WI38 (cell line): Measurements from ENCODE around the gene YAP1.

Source experiments
- H3K4me3 ChIP-seq: 2 replicates; pipeline ENCODE4 v1.5.1; 2011; ENCODE audit warnings: low read depth, mild to moderate bottlenecking, control low read depth, low read length
- CTCF ChIP-seq: IDR thresholded peaks from 2 replicates; pipeline ENCODE4 v1.5.1; 2012; ENCODE audit warnings: low read depth, mild to moderate bottlenecking, control low read depth, low read length

Gene YAP1

GRCh38 chr11:102267609-102268008 is 157.4 kb downstream of the YAP1 start:
- peak overlapping the region; percentile 59 for H3K4me3 ChIP-seq

GRCh38 chr11:102268083-102268984 is 158.1 kb downstream of the YAP1 start:
- no peak for TF ChIP-seq CTCF
- H3K4me3 ChIP-seq, result peak overlapping the region; percentile 59

More at GRCh38 chr11:102267609-102268008, 157.4 kb downstream of the YAP1 start:
- no peak for TF ChIP-seq CTCF

GRCh38 chr11:102268985-102269470 is 158.8 kb downstream of the YAP1 start:
- H3K4me3 ChIP-seq, result peak overlapping the region; percentile 59
- TF ChIP-seq CTCF, result no peak

GRCh38 chr11:102269927-102270326 is 159.7 kb downstream of the YAP1 start:
- no peak overlapping the region for H3K4me3 ChIP-seq
- TF ChIP-seq CTCF, result no peak

GRCh38 chr11:102272047-102272824 is 162.0 kb downstream of the YAP1 start:
- H3K4me3 ChIP-seq, result no peak overlapping the region
- TF ChIP-seq CTCF, result no peak

GRCh38 chr11:102274628-102275027 is 164.4 kb downstream of the YAP1 start:
- TF ChIP-seq CTCF, result no peak
- H3K4me3 ChIP-seq, result no peak overlapping the region

GRCh38 chr11:102276362-102276761 is 166.1 kb downstream of the YAP1 start:
- no peak for TF ChIP-seq CTCF
- no peak overlapping the region for H3K4me3 ChIP-seq
